Epithelial cell of esophagus (primary cell): Measurements from ENCODE around the gene MPHOSPH9.
"Not testable (repeated sequence)": the region's sequence is repeated elsewhere in the genome, so short reads cannot be mapped to it uniquely, and the experiment has no call there.

Experiments
- DNase-seq: peaks from one replicate; pipeline ENCODE4 v3.0.0; 2010; ENCODE audit warnings: low read depth
- H3K4me3 ChIP-seq: 2 replicates; pipeline ENCODE4 v1.5.1; 2011; ENCODE audit warnings: mild to moderate bottlenecking, low read length, control low read depth
- CTCF ChIP-seq: IDR thresholded peaks from 2 replicates; pipeline ENCODE4 v1.5.1; 2011; ENCODE audit warnings: low read depth, mild to moderate bottlenecking, low read length, control low read depth, inconsistent platforms; ENCODE audit not compliant: insufficient read depth; ENCODE audit errors: missing control alignments

The MPHOSPH9 gene

GRCh38 chr12:123227581-123228258 is 5.2 kb downstream of the MPHOSPH9 start:
- no peak for TF ChIP-seq CTCF
- H3K4me3 ChIP-seq = no peak overlapping the region
- DNase-seq = no peak

- DNase-seq = no peak
These were observed 7.5 kb downstream of the MPHOSPH9 start for GRCh38 chr12:123225443-123225842.

GRCh38 chr12:123223241-123223668 is 9.7 kb downstream of the MPHOSPH9 start:
- H3K4me3 ChIP-seq = no peak overlapping the region
- DNase-seq = no peak
- TF ChIP-seq CTCF = no peak

More at GRCh38 chr12:123225443-123225842, 7.5 kb downstream of the MPHOSPH9 start:
- H3K4me3 ChIP-seq = no peak overlapping the region
- no peak for TF ChIP-seq CTCF

- DNase-seq, H3K4me3 ChIP-seq: not testable (repeated sequence)
These were observed 25.1 kb downstream of the MPHOSPH9 start for GRCh38 chr12:123207815-123208214.

GRCh38 chr12:123206794-123207193 is 26.1 kb downstream of the MPHOSPH9 start:
- H3K4me3 ChIP-seq = not testable (repeated sequence)
- DNase-seq = peak; percentile 8

- no peak for DNase-seq
- H3K4me3 ChIP-seq = no peak overlapping the region
- TF ChIP-seq CTCF = no peak
These were observed 32.5 kb downstream of the MPHOSPH9 start for GRCh38 chr12:123200414-123200813.

- H3K4me3 ChIP-seq = no peak overlapping the region
- no peak for TF ChIP-seq CTCF
- no peak for DNase-seq
These were observed 33.0 kb downstream of the MPHOSPH9 start for GRCh38 chr12:123199936-123200335.

- DNase-seq = peak; percentile 29
- no peak for TF ChIP-seq CTCF
- H3K4me3 ChIP-seq = no peak overlapping the region
These were observed 45.3 kb downstream of the MPHOSPH9 start for GRCh38 chr12:123187637-123188036.
